HepG2 (cell line): ENCODE results near the gene GLT1D1. TPM values are rescaled to one million over a fixed set of nuclear protein-coding genes. Genes with fewer than 3 reads are reported as not detected.

Experiments used
- ATAC-seq: fragments of 200-7000 bp; cut with Tn5 transposase; 3 replicates; pipeline ENCODE4 v1.9.1; 2020; ENCODE audit warnings: mild to moderate bottlenecking, moderate library complexity
- BruUV-seq: library from RNA; stranded (reverse); fragments of 400-500 nt; replicated peaks from 2 replicates; lab custom pipeline; 2021; lab: Mats Ljungman, UMichigan
- CTCF ChIA-PET: fragments of 300-600 bp; formaldehyde crosslinking; extraction: SDS; loops from one replicate; lab custom pipeline; 2021; ENCODE audit warnings: low total read pairs, inconsistent platforms, low intra/inter-chr PET ratio; lab: Yijun Ruan, JAX
- POLR2A ChIA-PET: fragments of 350-600 bp; sonication (Branson Sonifier 250); formaldehyde crosslinking; loops from one replicate; lab custom pipeline; 2020; ENCODE audit warnings: antibody characterized with exemption, inconsistent platforms; lab: Yijun Ruan, JAX
- DNase-seq: peaks from one replicate; pipeline ENCODE4 v3.0.0-alpha.2; 2015; ENCODE audit warnings: low spot score
- FAIRE-seq: peaks from 3 replicates; lab custom pipeline; 2011; peaks lifted over from hg19 to GRCh38; lab: Jason Lieb, UNC
- H2AFZ ChIP-seq: one replicate; pipeline ENCODE4 v1.6.1; 2011; ENCODE audit warnings: low read length, inconsistent platforms
- H3K27ac ChIP-seq: fragments of 300-600 bp; 3 replicates; pipeline ENCODE4 v1.8.0; 2011; ENCODE audit warnings: mixed run types, mild to moderate bottlenecking, mixed read lengths, low read length, inconsistent platforms; ENCODE audit not compliant: insufficient read depth; ENCODE audit errors: extremely low read length
- H3K27me3 ChIP-seq, 2 experiments: fragments of 200-600 bp in 1 of 2; 2 replicates in 1 of 2; 3 replicates in 1 of 2; pipeline versions ENCODE4 v1.6.0 to v1.8.0; 2011; ENCODE audit warnings: low read length in 2 of 2, mild to moderate bottlenecking in 2 of 2, moderate library complexity in 2 of 2, inconsistent platforms in 1 of 2; ENCODE audit not compliant: insufficient read depth in 2 of 2, control insufficient read depth in 1 of 2
- H3K36me3 ChIP-seq, 2 experiments: fragments of 200-600 bp in 1 of 2; replicated peaks in 1 of 2; 2 replicates in 1 of 2; 3 replicates in 1 of 2; pipeline versions ENCODE4 v1.5.1 to v1.8.0; 2011; ENCODE audit warnings: low read length in 2 of 2, inconsistent platforms in 1 of 2; ENCODE audit not compliant: insufficient read depth in 2 of 2, control insufficient read depth in 1 of 2
- H3K4me1 ChIP-seq: 2 replicates; pipeline ENCODE4 v1.5.1; 2012; ENCODE audit warnings: low read length, inconsistent platforms; ENCODE audit not compliant: insufficient read depth
- H3K4me2 ChIP-seq: 2 replicates; pipeline ENCODE4 v1.6.0; 2011; ENCODE audit warnings: low read depth, low read length, inconsistent platforms
- H3K4me3 ChIP-seq, 3 experiments: fragments of 200-600 bp in 1 of 3; sonication (generic), shearing (Covaris generic) in 1 of 3; replicated peaks in 1 of 3; 2 replicates each; pipeline ENCODE4 v1.5.1; 2011 to 2016; ENCODE audit warnings: low read length in 3 of 3, inconsistent platforms in 2 of 3, low read depth in 2 of 3, mild to moderate bottlenecking in 2 of 3, control low read depth in 1 of 3, mixed read lengths in 1 of 3; ENCODE audit not compliant: insufficient read depth in 1 of 3
- H3K79me2 ChIP-seq: one replicate; pipeline ENCODE4 v1.6.1; 2011; ENCODE audit warnings: low read length, inconsistent platforms; ENCODE audit not compliant: insufficient read depth
- H3K9ac ChIP-seq: 2 replicates; pipeline ENCODE4 v1.6.0; 2011; ENCODE audit warnings: mild to moderate bottlenecking, low read depth, low read length, inconsistent platforms; ENCODE audit not compliant: insufficient read depth
- H3K9me3 ChIP-seq: 2 replicates; pipeline ENCODE4 v1.5.1; 2012; ENCODE audit warnings: mild to moderate bottlenecking, low read length
- H4K20me1 ChIP-seq: 2 replicates; pipeline ENCODE4 v1.6.0; 2011; ENCODE audit warnings: inconsistent platforms, mild to moderate bottlenecking, low read length, moderate library complexity; ENCODE audit not compliant: insufficient read depth
- ATF7 ChIP-seq, 2 experiments: fragments of 450-650 bp in 1 of 2; sonication (generic) in 1 of 2; formaldehyde crosslinking in 1 of 2; IDR thresholded peaks; 2 replicates each; pipeline versions ENCODE4 v1.4.0 to v1.6.1; 2016 to 2020; ENCODE audit warnings: antibody characterized with exemption in 1 of 2, mild to moderate bottlenecking in 1 of 2, missing genetic modification reagents in 1 of 2
- ERF ChIP-seq: IDR thresholded peaks from 2 replicates; pipeline ENCODE4 v1.6.1; 2018; ENCODE audit warnings: missing biosample characterization, missing genetic modification reagents
- EZH2 ChIP-seq: conservative IDR thresholded peaks from 2 replicates; pipeline ENCODE4 v1.6.1; 2012; ENCODE audit warnings: mild to moderate bottlenecking, low read depth, low read length, moderate library complexity
- FOXM1 ChIP-seq: sonication (generic); formaldehyde crosslinking; IDR thresholded peaks from 2 replicates; pipeline ENCODE4 v1.5.0; 2020; ENCODE audit warnings: missing genetic modification reagents
- HMG20B ChIP-seq: conservative IDR thresholded peaks from 2 replicates; pipeline ENCODE4 v1.6.1; 2016; ENCODE audit warnings: missing genetic modification reagents, missing compliant biosample characterization
- HNRNPL ChIP-seq: fragments of 200-400 bp; formaldehyde crosslinking; IDR thresholded peaks from 2 replicates; pipeline ENCODE4 v1.6.1; 2017; ENCODE audit warnings: mild to moderate bottlenecking, low read depth, low read length
- IRF2 ChIP-seq: IDR thresholded peaks from 2 replicates; pipeline ENCODE4 v1.6.1; 2018; ENCODE audit warnings: missing genetic modification reagents, missing compliant biosample characterization
- REST ChIP-seq, 2 experiments: IDR thresholded peaks; 2 replicates each; pipeline ENCODE4 v1.6.1; 2011 to 2012; ENCODE audit warnings: low read length in 2 of 2, borderline replicate concordance in 1 of 2, low read depth in 1 of 2, mild to moderate bottlenecking in 1 of 2, moderate library complexity in 1 of 2
- ZBTB7A ChIP-seq: sonication (generic); formaldehyde crosslinking; IDR thresholded peaks from 2 replicates; pipeline ENCODE4 v1.8.0; 2022; ENCODE audit warnings: mild to moderate bottlenecking, missing genetic modification reagents
- ZMYM2 ChIP-seq: sonication (generic); formaldehyde crosslinking; IDR thresholded peaks from 2 replicates; pipeline ENCODE4 v1.8.0; 2022; ENCODE audit warnings: mild to moderate bottlenecking, missing genetic modification reagents
- ZNF597 ChIP-seq: sonication (generic); formaldehyde crosslinking; IDR thresholded peaks from 2 replicates; pipeline ENCODE4 v1.5.0; 2020; ENCODE audit warnings: missing genetic modification reagents
- ZNF639 ChIP-seq: conservative IDR thresholded peaks from 2 replicates; pipeline ENCODE4 v1.6.1; 2018; ENCODE audit warnings: missing genetic modification reagents
- whole genome bisulfite sequencing: methylation state at CpG from one replicate; pipeline ENCODE4 v1.1.6; 2017; ENCODE audit warnings: low lambda C conversion rate; 5-methylcytosine and 5-hydroxymethylcytosine counted together
- in situ Hi-C: cut with HindIII; loops from 2 replicates; pipeline ENCODE4 v1.10.0; 2017; ENCODE audit warnings: low pct_unique_long_range_greater_than_20kb; ENCODE audit not compliant: extremely low pct_ligation_motif_present
- intact Hi-C: fragments of 100-400 bp; cut with micrococcal nuclease; formaldehyde crosslinking; loops from one replicate; pipeline ENCODE4 v1.10.0; 2022; ENCODE audit not compliant: unreplicated experiment
- polyA plus RNA-seq, 8 experiments: library from polyadenylated mRNA; depleted of rRNA in 3 of 8; stranded (reverse) in 7 of 8; unstranded in 1 of 8; fragments of >200 nt; fragmentation: Illumina TruSeq in 4 of 8; extraction: Trizol in 4 of 8; gene quantifications; 2 replicates each; pipeline versions ENCODE4 v1.2.1 to v1.2.3, GENCODE V29; 2011 to 2016; ENCODE audit warnings: low read depth in 4 of 8, missing spikeins in 1 of 8, mixed read lengths in 1 of 8; ENCODE audit not compliant: insufficient read depth in 1 of 8
- total RNA-seq, 5 experiments: library from RNA; depleted of rRNA; stranded (reverse); fragments of >200 nt; fragmentation: Illumina TruSeq; extraction: Trizol; gene quantifications; 2 replicates each; pipeline ENCODE4 v1.2.3, GENCODE V29; 2016; ENCODE audit warnings: low read depth in 1 of 5
- TF ChIP-seq, protein P1 (sequence below): sonication (generic); formaldehyde crosslinking; IDR thresholded peaks from 2 replicates; pipeline ENCODE4 v1.4.0; 2020; ENCODE audit warnings: missing genetic modification reagents

Gene GLT1D1
- total and polyA plus RNA-seq, 2 of the 13 experiments (the other 11 are each of a cell fraction or from before 2014, with no cell fraction given), result 0.09 to 0.17 TPM

GRCh38 chr12:128992116-128992515, 138.8 kb downstream of the GLT1D1 start:
- Histone ChIP-seq H2AFZ (no peak overlapping the region), H3K9me3 (no peaks in the 10 kb centered on the region), H3K4me1 (no peaks in the 10 kb centered on the region), H3K36me3 (no peaks in the 10 kb centered on the region), H3K27ac (no peak overlapping the region), H4K20me1 (no peaks in the 10 kb centered on the region), H3K79me2 (no peaks in the 10 kb centered on the region), H3K9ac (no peak overlapping the region), H3K4me2 (no peak overlapping the region), H3K4me3 (no peak overlapping the region), H3K27me3 (peaks cover 1 to 14% of the 10 kb centered on the region in 2 experiments; a peak in 2 of 5 replicates)
- CTCF ChIA-PET, result no interaction called here
- FAIRE-seq, result no peak
- in situ Hi-C loops, result no loop called here
- DNase-seq, result no peak
- 30% methylated on average over 8 of the region's 8 CpGs for WGBS
- no peak for TF ChIP-seq EZH2
- no peak for TF ChIP-seq ZBTB7A (CRISPR knock-in tag)
- no peak for TF ChIP-seq ZMYM2 (CRISPR knock-in tag)
- no peak for TF ChIP-seq HNRNPL
- no peak for TF ChIP-seq ERF (CRISPR knock-in tag)
- no peak for TF ChIP-seq FOXM1 (CRISPR knock-in tag)
- TF ChIP-seq ZNF597, result no peak
- no peak for TF ChIP-seq IRF2 (CRISPR knock-in tag)
- TF ChIP-seq HMG20B (CRISPR knock-in tag), result no peak
- TF ChIP-seq, protein P1, sequence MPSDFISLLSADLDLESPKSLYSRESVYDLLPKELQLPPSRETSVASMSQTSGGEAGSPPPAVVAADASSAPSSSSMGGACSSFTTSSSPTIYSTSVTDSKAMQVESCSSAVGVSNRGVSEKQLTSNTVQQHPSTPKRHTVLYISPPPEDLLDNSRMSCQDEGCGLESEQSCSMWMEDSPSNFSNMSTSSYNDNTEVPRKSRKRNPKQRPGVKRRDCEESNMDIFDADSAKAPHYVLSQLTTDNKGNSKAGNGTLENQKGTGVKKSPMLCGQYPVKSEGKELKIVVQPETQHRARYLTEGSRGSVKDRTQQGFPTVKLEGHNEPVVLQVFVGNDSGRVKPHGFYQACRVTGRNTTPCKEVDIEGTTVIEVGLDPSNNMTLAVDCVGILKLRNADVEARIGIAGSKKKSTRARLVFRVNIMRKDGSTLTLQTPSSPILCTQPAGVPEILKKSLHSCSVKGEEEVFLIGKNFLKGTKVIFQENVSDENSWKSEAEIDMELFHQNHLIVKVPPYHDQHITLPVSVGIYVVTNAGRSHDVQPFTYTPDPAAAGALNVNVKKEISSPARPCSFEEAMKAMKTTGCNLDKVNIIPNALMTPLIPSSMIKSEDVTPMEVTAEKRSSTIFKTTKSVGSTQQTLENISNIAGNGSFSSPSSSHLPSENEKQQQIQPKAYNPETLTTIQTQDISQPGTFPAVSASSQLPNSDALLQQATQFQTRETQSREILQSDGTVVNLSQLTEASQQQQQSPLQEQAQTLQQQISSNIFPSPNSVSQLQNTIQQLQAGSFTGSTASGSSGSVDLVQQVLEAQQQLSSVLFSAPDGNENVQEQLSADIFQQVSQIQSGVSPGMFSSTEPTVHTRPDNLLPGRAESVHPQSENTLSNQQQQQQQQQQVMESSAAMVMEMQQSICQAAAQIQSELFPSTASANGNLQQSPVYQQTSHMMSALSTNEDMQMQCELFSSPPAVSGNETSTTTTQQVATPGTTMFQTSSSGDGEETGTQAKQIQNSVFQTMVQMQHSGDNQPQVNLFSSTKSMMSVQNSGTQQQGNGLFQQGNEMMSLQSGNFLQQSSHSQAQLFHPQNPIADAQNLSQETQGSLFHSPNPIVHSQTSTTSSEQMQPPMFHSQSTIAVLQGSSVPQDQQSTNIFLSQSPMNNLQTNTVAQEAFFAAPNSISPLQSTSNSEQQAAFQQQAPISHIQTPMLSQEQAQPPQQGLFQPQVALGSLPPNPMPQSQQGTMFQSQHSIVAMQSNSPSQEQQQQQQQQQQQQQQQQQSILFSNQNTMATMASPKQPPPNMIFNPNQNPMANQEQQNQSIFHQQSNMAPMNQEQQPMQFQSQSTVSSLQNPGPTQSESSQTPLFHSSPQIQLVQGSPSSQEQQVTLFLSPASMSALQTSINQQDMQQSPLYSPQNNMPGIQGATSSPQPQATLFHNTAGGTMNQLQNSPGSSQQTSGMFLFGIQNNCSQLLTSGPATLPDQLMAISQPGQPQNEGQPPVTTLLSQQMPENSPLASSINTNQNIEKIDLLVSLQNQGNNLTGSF (CRISPR knock-in tag), result no peak
- no peak for TF ChIP-seq REST (IDR thresholded peaks at IDR 0.05; ENCODE audit: borderline replicate concordance in 1 of 2, low read depth in 1 of 2, low read length in 2 of 2)
- TF ChIP-seq ATF7 (IDR thresholded peaks at IDR 0.05), result no peak
- no peak for TF ChIP-seq ATF7 (CRISPR knock-in tag; IDR thresholded peaks at IDR 0.05)
- TF ChIP-seq ZNF639 (CRISPR knock-in tag), result no peak
- no peak for ATAC-seq
- no TSS peak for BruUV-seq
- intact Hi-C loops, result no loop called here
- POLR2A ChIA-PET, result no interaction called here
